Right lobe of liver (tissue), 4 donors: Measurements from ENCODE around the gene ZCCHC24.

ENCODE experiments used
- POLR2A ChIP-seq: fragments of 450-650 bp; IDR thresholded peaks from one replicate; pipeline ENCODE4 v1.6.1; 2017; ENCODE audit warnings: antibody characterized with exemption, mild to moderate bottlenecking
- TF ChIP-seq, protein P1 (sequence below), 4 donors: fragments of 200-600 bp in 3 of 4; fragments of 450-650 bp in 1 of 4; IDR thresholded peaks; one replicate each; pipeline versions ENCODE4 v1.5.1 to v1.8.0; 2016 to 2022; ENCODE audit warnings: antibody characterized with exemption in 4 of 4, mild to moderate bottlenecking in 2 of 4
- donor health status: DM: no; HTN: no; CAD: no.
- donor health status: DM: no; HTN: no; CAD: no.
- donor health status: DM: no; HTN: yes; CAD: no.

DNA sequence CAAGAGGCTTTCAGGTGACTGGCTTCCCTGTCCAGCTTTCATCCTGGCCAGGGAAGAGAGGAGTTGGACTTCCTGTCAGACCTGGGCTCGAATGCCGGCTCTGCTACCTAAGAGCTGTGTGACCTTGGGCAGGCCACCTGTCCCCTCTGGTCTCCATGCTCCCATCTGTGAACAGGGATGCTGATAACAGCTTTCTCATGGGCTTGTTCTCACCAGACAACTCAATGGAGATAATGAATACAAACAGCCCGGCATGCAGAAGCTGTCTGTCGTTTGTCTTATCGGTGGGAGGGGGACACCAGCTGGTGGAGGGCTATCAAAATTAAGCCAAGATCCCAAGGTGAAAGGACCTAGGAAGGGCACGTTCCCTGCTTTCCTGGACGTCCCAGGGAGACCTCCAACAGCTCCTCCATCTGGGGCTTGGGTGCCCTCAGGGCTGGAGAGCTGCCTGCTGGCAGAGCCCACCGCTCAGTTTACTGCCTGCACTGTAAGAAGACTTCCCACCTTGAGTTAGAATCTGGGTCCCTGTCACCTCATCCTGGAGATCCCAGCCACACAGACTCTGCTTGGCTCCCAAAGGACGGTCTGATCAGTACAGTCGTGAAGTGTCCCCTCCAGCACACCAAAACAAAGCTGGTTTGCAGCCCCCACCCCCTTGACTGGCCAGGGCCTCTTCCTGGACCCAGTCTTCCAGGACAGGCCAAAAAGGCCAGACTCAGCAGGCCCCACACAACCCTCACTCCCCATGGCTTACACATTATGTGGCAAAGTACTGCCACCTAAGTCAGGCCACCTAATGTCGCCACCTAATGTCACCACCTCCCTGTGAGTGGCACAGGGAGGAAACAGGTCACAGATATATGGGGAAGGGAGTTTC, 57.2 kb downstream of the ZCCHC24 start:
- TF ChIP-seq, protein P1, sequence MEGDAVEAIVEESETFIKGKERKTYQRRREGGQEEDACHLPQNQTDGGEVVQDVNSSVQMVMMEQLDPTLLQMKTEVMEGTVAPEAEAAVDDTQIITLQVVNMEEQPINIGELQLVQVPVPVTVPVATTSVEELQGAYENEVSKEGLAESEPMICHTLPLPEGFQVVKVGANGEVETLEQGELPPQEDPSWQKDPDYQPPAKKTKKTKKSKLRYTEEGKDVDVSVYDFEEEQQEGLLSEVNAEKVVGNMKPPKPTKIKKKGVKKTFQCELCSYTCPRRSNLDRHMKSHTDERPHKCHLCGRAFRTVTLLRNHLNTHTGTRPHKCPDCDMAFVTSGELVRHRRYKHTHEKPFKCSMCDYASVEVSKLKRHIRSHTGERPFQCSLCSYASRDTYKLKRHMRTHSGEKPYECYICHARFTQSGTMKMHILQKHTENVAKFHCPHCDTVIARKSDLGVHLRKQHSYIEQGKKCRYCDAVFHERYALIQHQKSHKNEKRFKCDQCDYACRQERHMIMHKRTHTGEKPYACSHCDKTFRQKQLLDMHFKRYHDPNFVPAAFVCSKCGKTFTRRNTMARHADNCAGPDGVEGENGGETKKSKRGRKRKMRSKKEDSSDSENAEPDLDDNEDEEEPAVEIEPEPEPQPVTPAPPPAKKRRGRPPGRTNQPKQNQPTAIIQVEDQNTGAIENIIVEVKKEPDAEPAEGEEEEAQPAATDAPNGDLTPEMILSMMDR (IDR thresholded peaks at IDR 0.05): no peak
- no peak for TF ChIP-seq POLR2A
